Activated effector memory CD4-positive, alpha-beta T cell treated with anti-CD3 and anti-CD28 coated beads, Interleukin-2, amount 50 U/mL, for 16 hours (primary cell): Measurements from ENCODE around the gene LRRC72.
"Not testable (repeated sequence)": the region's sequence is repeated elsewhere in the genome, so short reads cannot be mapped to it uniquely, and the experiment has no call there.

ENCODE experiments used
- DNase-seq: peaks from one replicate; pipeline ENCODE4 v3.0.0-alpha.2; 2020

Gene LRRC72

DNA sequence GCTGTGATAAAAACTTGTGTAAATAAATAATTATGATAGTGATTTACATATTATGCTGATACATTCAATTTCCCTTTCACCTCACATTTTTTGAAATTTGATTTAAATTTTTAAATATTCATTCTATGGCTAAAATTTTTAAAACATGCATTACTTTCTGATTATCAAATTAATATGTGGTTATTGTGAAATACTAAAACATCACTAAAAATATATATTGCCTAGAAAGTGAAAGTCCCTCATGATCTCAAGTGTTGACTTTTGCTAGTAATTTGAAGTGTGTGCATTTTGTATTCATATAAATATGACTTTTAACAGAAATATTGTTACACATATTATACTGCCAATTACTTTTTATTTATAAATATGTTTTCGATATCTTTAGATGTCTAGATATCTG, 3.1 kb downstream of the LRRC72 start:
- no peak for DNase-seq

- no peak for DNase-seq
Measured at GRCh38 chr7:16531707-16532106, 5.1 kb downstream of the LRRC72 start.

GRCh38 chr7:16532272-16532671, 5.6 kb downstream of the LRRC72 start:
- DNase-seq, result no peak

- no peak for DNase-seq
Measured at GRCh38 chr7:16535500-16535899, 8.9 kb downstream of the LRRC72 start.

- not testable (repeated sequence) for DNase-seq
Measured at GRCh38 chr7:16540559-16540958, 13.9 kb downstream of the LRRC72 start.

DNA sequence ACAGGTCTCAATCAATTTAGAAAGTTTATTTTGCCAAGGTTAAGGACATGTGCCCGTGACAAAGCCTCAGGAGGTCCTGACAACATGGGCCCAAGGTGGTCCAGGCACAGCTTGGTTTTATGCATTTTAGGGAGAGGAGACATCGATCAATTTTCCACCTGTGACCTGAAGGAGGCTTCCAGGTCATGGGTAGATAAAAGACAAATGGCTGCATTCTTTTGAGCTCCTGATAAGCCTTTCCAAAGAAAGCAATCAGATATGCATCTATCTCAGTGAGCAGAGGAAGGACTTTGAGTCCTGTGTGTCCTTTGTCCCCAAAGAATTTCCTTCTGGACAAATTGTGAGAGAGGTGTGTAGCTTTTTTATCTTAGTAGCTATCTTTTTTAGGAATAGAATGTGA, 15.8 kb downstream of the LRRC72 start:
- no peak for DNase-seq

DNA sequence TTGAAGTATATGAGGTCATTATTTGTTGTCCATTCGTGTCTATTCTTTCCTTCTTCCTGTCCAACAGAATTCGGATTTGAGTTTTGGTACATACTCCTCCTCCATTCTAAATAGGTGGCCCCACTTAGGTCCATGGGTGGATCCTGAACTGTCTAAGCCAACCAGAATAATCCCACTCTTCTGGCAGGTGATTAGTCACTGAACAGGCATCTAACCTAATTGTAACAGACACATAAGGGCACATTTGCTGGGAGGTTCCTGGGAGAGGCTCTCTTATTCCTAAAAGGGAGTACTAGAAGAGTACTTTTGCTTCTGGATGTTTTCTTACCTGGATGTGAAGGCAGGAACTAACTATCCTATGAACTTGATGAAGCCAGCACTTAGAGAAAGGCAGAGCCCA, 16.8 kb downstream of the LRRC72 start:
- DNase-seq, result no peak

DNA sequence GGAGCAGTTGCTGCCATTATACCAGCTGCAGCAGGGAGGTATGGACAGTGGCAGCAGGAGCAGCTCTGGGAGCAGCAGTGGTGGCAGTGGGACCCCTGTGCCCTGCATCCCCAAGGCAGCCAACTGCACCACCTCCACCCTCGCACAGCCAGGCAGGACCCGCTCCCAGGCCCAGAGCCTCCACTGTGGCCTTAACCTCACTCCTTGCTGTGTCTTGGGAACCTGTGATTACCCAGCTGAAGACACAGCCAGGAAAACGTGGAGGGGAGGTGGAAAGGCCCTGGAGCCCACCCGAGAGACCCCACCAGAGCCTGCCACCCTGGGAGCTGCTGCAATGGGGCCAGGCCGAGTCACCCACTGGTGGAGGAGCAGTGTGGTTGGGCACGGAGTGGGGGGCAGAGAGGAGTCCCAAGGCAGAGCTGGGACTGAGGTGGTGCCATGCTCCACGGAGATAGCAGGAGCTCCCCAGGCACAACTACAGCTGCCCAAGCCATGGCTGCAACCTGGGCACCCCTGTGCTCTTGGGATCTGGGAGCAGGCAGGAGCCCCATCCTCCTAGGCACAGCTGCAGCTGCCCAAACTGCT, 20.4 kb downstream of the LRRC72 start:
- no peak for DNase-seq

GRCh38 chr7:16548428-16548827, 21.8 kb downstream of the LRRC72 start:
- no peak for DNase-seq

- DNase-seq, result no peak
Measured at GRCh38 chr7:16550671-16551070, 24.0 kb downstream of the LRRC72 start.

DNA sequence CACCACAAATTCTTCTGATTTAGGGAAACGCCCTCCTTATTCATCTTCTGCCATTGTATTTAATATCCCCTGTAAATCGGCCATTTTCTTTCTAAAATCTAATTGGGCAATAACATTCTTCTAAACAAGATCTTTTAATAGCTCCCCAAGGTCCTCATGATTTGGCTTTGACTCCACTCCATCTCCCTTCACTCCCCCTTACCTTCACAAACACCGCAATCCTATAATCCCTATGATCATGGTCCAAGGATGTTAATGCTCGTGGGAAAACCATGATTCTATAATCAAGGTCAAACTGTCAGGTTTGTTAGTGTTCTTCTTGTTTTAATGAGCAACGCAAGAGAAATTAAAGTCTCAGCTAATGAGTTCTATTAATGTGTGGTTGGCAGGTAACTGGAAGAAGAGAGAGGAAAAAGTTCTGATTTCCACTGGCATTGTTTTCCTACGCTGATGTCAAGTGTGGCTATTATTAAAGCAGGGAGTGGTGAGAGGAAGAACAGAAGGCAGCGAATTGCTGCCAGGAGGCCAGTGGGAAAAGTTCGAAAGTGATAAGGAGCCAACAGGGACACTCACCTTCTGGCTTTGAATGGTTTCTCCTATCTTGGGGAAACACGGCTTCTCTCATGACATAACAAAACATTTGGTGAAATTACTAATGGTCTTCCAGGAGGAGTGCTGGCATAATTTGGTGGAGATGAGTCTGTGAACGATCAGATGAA, 28.1 kb downstream of the LRRC72 start:
- no peak for DNase-seq

GRCh38 chr7:16556359-16556758, 29.7 kb downstream of the LRRC72 start:
- DNase-seq, result no peak

- no peak for DNase-seq
Measured at GRCh38 chr7:16558761-16559302, 32.2 kb downstream of the LRRC72 start.

DNA sequence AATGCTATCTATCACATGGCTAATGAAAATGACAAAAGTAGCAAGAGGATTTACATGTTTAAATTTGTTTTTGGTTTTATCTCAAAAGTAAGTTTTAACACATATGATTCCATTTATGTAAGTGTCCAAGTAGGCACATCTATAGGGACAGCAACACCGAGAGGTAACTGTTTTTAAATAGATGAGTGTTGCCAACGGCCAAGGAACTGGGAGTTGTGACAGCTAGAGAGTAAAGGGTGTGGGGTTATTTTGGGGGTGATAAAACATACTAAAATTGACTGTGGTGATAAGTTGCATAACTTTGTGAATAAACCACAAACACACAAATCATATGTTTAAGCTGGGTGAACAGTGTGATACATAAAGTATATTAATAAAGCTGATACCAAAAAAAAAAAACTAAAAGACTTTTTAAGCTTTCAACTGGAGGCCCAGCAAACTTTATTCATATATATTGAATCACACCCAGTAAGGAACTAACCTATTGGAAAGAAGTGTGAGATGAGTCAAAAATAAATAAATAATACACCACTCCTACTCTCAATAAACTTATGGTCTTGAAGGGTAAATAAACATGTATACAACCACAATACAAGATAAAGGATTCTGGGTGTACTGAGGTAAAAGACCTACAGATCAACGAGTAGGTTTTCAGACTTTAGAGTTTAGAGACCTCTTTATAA, 33.0 kb downstream of the LRRC72 start:
- no peak for DNase-seq

- DNase-seq, result no peak
Measured at GRCh38 chr7:16561943-16562342, 35.3 kb downstream of the LRRC72 start.

DNA sequence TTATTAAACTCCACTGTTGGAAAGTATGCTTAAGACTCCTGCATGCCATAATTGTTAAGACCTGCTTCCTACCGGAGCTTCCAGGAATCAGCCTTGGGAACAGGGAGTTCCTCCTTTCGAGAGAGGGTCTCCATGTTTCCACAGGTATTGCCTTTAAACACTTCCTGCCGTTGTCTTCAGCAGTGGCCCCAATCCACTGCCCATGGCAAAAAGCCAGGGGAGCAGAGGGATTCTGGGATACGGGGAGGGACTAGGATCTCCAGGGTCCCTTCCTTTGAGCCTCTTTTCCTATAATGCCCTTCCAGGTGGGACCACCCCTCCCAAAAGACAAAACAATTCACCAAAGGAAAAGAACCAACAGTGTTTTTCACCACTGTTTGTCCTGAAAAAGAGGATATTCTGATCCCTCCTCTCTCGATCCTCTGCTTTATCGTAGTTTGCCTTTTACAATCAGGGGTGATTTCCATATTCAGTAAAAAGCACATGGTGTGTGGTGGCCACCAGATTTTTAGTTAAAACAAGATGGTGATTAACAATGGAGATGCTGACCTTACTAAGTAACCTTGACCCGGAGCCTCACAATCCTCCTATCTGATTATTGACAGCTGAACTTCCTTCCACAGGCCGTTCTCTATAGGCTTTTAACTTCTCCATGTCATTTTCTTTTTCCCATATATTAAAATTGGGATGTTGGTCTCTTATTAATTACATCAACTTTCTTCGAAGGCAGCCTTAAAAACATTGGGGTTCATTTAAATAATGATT, 36.0 kb downstream of the LRRC72 start:
- DNase-seq, result no peak

GRCh38 chr7:16563281-16564022, 36.8 kb downstream of the LRRC72 start:
- no peak for DNase-seq

GRCh38 chr7:16564023-16564380, 37.4 kb downstream of the LRRC72 start:
- DNase-seq, result no peak

DNA sequence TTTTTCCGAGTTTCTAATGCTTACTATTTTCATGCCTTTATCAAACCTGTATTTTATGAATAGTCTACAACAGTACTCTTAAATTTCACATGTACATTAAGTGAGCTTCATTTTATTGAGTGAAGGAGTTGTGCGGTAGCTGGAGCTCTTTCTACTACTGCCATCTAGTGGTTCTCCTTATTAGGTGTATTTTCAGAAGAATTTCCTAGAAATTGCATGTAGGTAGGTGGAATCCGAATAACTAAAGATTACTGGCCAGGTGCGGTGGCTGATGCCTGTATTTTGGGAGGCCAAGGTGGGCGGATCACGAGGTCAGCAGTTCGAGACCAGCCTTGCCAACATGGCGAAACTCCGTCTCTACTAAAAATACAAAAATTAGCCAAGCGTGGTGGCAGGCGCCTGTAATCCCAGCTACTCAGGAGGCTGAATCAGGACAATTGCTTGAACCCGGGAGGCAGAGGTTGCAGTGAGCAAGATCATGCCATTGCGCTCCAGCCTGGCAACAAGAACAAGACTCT, 38.3 kb downstream of the LRRC72 start:
- DNase-seq, result no peak

- no peak for DNase-seq
Measured at GRCh38 chr7:16571941-16572340, 45.3 kb downstream of the LRRC72 start.

GRCh38 chr7:16579216-16579615, 52.6 kb downstream of the LRRC72 start:
- DNase-seq, result no peak

DNA sequence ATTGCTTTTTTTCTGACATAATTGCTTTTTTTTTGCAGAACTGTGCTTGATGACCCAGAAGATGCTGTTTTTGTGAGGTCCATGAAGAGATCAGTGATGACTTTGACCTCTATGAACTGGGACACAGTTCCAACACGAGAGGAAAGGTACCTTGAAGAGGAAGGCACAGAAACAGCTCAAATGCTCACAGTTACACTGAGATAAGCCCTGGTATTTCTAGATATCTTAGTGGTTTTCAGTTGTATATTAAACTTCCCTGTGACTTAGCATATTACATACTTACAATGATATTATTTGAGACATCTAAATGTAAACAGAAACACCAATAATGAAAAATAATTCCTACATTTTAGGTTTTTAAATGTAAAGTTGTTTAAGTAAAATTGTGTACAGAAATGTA, 54.7 kb downstream of the LRRC72 start:
- no peak for DNase-seq
